OCI-LY7 (cell line): ENCODE results near the gene UBE4B. TPM values are rescaled to one million over a fixed set of nuclear protein-coding genes. Genes with fewer than 3 reads are reported as not detected.

Experiments
- BruUV-seq: library from RNA; stranded (reverse); fragments of 400-500 nt; replicated peaks from 2 replicates; lab custom pipeline; 2021; lab: Mats Ljungman, UMichigan
- CTCF ChIA-PET: fragments of 300-600 bp; sonication (Branson Sonifier 250); formaldehyde crosslinking; loops from one replicate; lab custom pipeline; 2022; ENCODE audit warnings: antibody characterized with exemption; ENCODE audit not compliant: unreplicated experiment; lab: Charles Lee
- POLR2A ChIA-PET: fragments of 300-600 bp; sonication (Branson Sonifier 250); formaldehyde crosslinking; loops from one replicate; lab custom pipeline; 2022; ENCODE audit warnings: antibody characterized with exemption; lab: Charles Lee
- DNase-seq: peaks from one replicate; pipeline ENCODE4 v3.0.0-alpha.2; 2015; ENCODE audit warnings: low spot score
- H2AFZ ChIP-seq: fragments of 200-600 bp; sonication (generic), shearing (Covaris generic); 2 replicates; pipeline ENCODE4 v1.6.1; 2014; ENCODE audit warnings: mild to moderate bottlenecking, antibody characterized with exemption, low read length, moderate library complexity
- H3K27ac ChIP-seq: fragments of 200-600 bp; sonication (generic); 2 replicates; pipeline ENCODE4 v1.5.1; 2014; ENCODE audit warnings: mixed run types, low read depth, mild to moderate bottlenecking, moderate library complexity, low read length, inconsistent platforms; ENCODE audit not compliant: poor library complexity, severe bottlenecking
- H3K36me3 ChIP-seq: fragments of 200-600 bp; sonication (generic); 2 replicates; pipeline ENCODE4 v1.6.1; 2014; ENCODE audit warnings: mild to moderate bottlenecking, antibody characterized with exemption, low read length, moderate library complexity, mixed read lengths; ENCODE audit not compliant: insufficient read depth
- H3K4me1 ChIP-seq: fragments of 200-600 bp; sonication (generic); 2 replicates; pipeline ENCODE4 v1.5.1; 2014; ENCODE audit warnings: mild to moderate bottlenecking, low read length; ENCODE audit not compliant: insufficient read depth, poor library complexity, severe bottlenecking
- H3K4me2 ChIP-seq: fragments of 200-600 bp; sonication (generic); 2 replicates; pipeline ENCODE4 v1.6.1; 2014; ENCODE audit warnings: mild to moderate bottlenecking, low read length
- H3K4me3 ChIP-seq: fragments of 200-600 bp; sonication (generic); 2 replicates; pipeline ENCODE4 v1.5.1; 2014; ENCODE audit warnings: mild to moderate bottlenecking, low read depth, low read length; ENCODE audit not compliant: poor library complexity, severe bottlenecking
- H3K79me2 ChIP-seq: fragments of 200-600 bp; sonication (generic); 2 replicates; pipeline ENCODE4 v1.6.1; 2016; ENCODE audit warnings: low read depth, mild to moderate bottlenecking, low read length, moderate library complexity, mixed read lengths; ENCODE audit not compliant: insufficient read depth
- H3K9me2 ChIP-seq: fragments of 200-600 bp; sonication (generic); 2 replicates; pipeline ENCODE4 v1.6.1; 2016; ENCODE audit warnings: mild to moderate bottlenecking, low read length, mixed read lengths; ENCODE audit not compliant: insufficient read depth
- H3K9me3 ChIP-seq: fragments of 200-600 bp; sonication (generic); 2 replicates; pipeline ENCODE4 v1.6.1; 2014; ENCODE audit warnings: mild to moderate bottlenecking, mixed run types, low read length, mixed read lengths
- H4K20me1 ChIP-seq: fragments of 200-600 bp; sonication (generic); 2 replicates; pipeline ENCODE4 v1.6.1; 2014; ENCODE audit warnings: mild to moderate bottlenecking, antibody characterized with exemption, low read length, moderate library complexity, mixed read lengths; ENCODE audit not compliant: insufficient read depth
- EZH2phosphoT487 ChIP-seq: fragments of 200-600 bp; sonication (generic); IDR thresholded peaks from 2 replicates; pipeline ENCODE4 v1.6.1; 2018; ENCODE audit warnings: low read depth, borderline replicate concordance, mild to moderate bottlenecking, mixed run types, antibody characterized with exemption, low read length, moderate library complexity, mixed read lengths
- intact Hi-C: fragments of 100-400 bp; cut with micrococcal nuclease; formaldehyde crosslinking; loops from one replicate; pipeline ENCODE4 v1.10.0; 2022; ENCODE audit not compliant: unreplicated experiment
- total RNA-seq, 2 experiments: library from RNA; depleted of rRNA in 1 of 2; stranded (reverse); fragments of >200 nt in 1 of 2; shearing (Covaris generic) in 1 of 2; gene quantifications; 2 replicates each; pipeline ENCODE4 v1.2.3, GENCODE V29; 2014 to 2022
- TF ChIP-seq, protein P1 (sequence below): fragments of 200-600 bp; sonication (generic); conservative IDR thresholded peaks from 2 replicates; pipeline ENCODE4 v1.5.1; 2014; ENCODE audit warnings: mild to moderate bottlenecking, antibody characterized with exemption, low read length, moderate library complexity, mixed read lengths

The UBE4B gene
- total RNA-seq, 2 experiments from 2014 or later, result 21.5 to 40.7 TPM

DNA sequence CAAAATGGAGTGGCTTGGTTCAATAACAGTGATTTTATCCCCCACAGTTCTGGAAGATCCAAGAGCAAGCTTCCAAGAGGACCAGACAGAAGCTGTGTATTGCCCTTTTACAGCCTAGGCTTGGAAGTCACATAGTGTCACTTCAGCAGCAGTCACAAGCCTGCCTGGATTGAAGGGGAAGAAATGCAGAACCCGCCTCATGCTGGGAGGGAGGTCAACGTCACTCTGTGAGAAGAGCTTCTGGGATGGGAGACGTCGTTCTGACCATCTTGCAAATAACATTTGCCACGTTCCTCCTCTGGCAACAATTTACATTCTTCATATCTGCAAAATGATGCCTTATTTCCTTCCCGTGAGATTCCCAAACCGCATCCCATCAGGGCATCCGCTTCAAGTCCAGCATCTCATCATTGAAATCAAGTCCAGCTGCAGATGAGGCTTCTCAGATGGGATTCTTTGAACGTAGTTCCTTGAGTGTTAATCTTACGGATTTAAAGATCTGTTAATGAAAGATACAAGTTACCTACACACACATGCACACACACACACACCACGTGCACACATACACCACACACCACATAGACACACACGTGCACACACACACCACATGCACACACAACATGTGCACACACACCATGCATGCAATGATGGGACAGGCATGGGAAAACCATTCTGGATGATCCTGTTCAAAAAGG lies 153.7 kb downstream of the UBE4B start:
- Histone ChIP-seq H4K20me1 (no peaks in the 10 kb centered on the region), H3K36me3 (no peaks in the 10 kb centered on the region), H3K4me3 (no peak overlapping the region), H3K9me3 (no peaks in the 10 kb centered on the region), H3K9me2 (no peaks in the 10 kb centered on the region), H3K79me2 (no peaks in the 10 kb centered on the region), H3K4me1 (no peaks in the 10 kb centered on the region), H3K27ac (no peak overlapping the region), H3K4me2 (no peak overlapping the region), H2AFZ (no peak overlapping the region)
- no peak for DNase-seq
- TF ChIP-seq, protein P1, sequence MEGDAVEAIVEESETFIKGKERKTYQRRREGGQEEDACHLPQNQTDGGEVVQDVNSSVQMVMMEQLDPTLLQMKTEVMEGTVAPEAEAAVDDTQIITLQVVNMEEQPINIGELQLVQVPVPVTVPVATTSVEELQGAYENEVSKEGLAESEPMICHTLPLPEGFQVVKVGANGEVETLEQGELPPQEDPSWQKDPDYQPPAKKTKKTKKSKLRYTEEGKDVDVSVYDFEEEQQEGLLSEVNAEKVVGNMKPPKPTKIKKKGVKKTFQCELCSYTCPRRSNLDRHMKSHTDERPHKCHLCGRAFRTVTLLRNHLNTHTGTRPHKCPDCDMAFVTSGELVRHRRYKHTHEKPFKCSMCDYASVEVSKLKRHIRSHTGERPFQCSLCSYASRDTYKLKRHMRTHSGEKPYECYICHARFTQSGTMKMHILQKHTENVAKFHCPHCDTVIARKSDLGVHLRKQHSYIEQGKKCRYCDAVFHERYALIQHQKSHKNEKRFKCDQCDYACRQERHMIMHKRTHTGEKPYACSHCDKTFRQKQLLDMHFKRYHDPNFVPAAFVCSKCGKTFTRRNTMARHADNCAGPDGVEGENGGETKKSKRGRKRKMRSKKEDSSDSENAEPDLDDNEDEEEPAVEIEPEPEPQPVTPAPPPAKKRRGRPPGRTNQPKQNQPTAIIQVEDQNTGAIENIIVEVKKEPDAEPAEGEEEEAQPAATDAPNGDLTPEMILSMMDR, result no peak
- no peak for TF ChIP-seq EZH2phosphoT487
- CTCF ChIA-PET, result no interaction called here
- POLR2A ChIA-PET, result no interaction called here
- no TSS peak for BruUV-seq
- intact Hi-C loops, result no loop called here

DNA sequence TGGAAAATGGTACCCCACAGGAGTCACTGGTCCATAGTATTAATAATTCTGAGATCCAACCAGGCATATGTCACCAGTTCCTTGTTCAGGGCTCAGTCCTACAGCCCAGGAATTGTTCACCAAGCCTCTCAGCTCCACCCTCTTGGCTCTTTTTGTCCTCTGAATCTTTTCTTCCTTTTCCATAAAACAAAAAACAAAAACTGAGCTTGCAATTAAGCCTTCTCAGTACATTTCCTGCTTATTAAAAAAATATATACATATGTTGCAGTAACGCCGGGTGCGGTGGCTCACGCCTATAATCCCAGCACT lies 154.2 kb downstream of the UBE4B start:
- Histone ChIP-seq H3K27ac (no peak overlapping the region), H3K79me2 (no peaks in the 10 kb centered on the region), H3K4me1 (no peaks in the 10 kb centered on the region), H2AFZ (no peak overlapping the region), H3K36me3 (no peaks in the 10 kb centered on the region), H3K4me3 (no peak overlapping the region), H3K9me2 (no peaks in the 10 kb centered on the region), H3K9me3 (no peaks in the 10 kb centered on the region), H4K20me1 (no peaks in the 10 kb centered on the region), H3K4me2 (no peak overlapping the region)
- POLR2A ChIA-PET, result interaction anchor here (0.6 kb wide), 1 partner anchor 193 kb away, joined by 3 read pairs; no protein-coding TSS in a partner anchor
- intact Hi-C loops, result no loop called here
- DNase-seq, result no peak
- no TSS peak for BruUV-seq
- TF ChIP-seq, protein P1, result no peak
- no peak for TF ChIP-seq EZH2phosphoT487
- CTCF ChIA-PET, result no interaction called here

DNA sequence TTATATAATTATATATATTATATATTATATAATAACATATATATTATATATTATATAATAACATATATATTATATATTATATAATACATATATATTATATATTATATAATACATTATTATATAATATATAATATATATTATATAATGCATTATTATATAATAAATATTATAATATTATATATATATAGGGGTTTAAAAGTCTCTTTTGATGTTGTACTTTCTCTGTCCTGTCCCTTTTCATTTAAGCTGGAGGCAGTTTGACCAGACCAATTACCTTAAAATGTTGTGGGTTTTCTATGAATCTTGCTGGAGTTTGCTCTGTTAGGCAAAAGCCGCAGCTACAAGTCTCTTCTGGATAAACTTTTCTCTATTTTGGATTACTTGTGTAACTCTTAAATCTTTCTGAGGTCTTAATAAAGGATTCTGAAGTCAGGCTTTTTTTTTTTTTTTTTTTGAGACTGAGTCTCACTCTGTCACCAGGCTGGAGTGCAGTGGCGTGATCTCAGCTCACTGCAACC lies 155.4 kb downstream of the UBE4B start:
- no TSS peak for BruUV-seq
- ChIA-PET POLR2A (interaction anchor here (0.8 kb wide), 1 partner anchor 64 kb away, joined by 5 read pairs; no protein-coding TSS in a partner anchor), CTCF (no interaction called here)
- H3K79me2 ChIP-seq, result no peaks in the 10 kb centered on the region
- H3K4me1 ChIP-seq, result no peaks in the 10 kb centered on the region
- H3K27ac ChIP-seq, result no peak overlapping the region
- intact Hi-C loops, result no loop called here
- no peaks in the 10 kb centered on the region for H3K9me2 ChIP-seq
- TF ChIP-seq, protein P1, result no peak
- TF ChIP-seq EZH2phosphoT487, result no peak
- H3K9me3 ChIP-seq, result no peaks in the 10 kb centered on the region
- H3K36me3 ChIP-seq, result no peaks in the 10 kb centered on the region
- no peak for DNase-seq
- H4K20me1 ChIP-seq, result no peaks in the 10 kb centered on the region
- no peak overlapping the region for H3K4me2 ChIP-seq
- H3K4me3 ChIP-seq, result no peak overlapping the region
- H2AFZ ChIP-seq, result no peak overlapping the region
